HG03108 (cell line): Measurements from ENCODE around the gene ANKRD1.
A peak's percentile ranks its signal among the peaks of the same experiment; 100 is the strongest.
"Not testable (repeated sequence)": the region's sequence is repeated elsewhere in the genome, so short reads cannot be mapped to it uniquely, and the experiment has no call there.

ENCODE experiments used
- ATAC-seq: cut with Tn5 transposase; IDR thresholded peaks from one replicate; pipeline ENCODE4 v1.9.1; 2021; ENCODE audit warnings: moderate library complexity; ENCODE audit not compliant: unreplicated experiment

ANKRD1 gene

GRCh38 chr10:90913774-90914420 is 7.0 kb downstream of the ANKRD1 start:
- no peak for ATAC-seq

- no peak for ATAC-seq
These were observed 7.9 kb downstream of the ANKRD1 start for GRCh38 chr10:90912854-90913479.

- no peak for ATAC-seq
These were observed 8.7 kb downstream of the ANKRD1 start for GRCh38 chr10:90912174-90912573.

GRCh38 chr10:90911133-90912051 is 9.5 kb downstream of the ANKRD1 start:
- ATAC-seq, result peak; percentile 61

- ATAC-seq, result no peak
These were observed 14.3 kb downstream of the ANKRD1 start for GRCh38 chr10:90906596-90906995.

GRCh38 chr10:90905925-90906324 is 15.0 kb downstream of the ANKRD1 start:
- no peak for ATAC-seq

GRCh38 chr10:90896916-90897315 is 24.0 kb downstream of the ANKRD1 start:
- ATAC-seq, result not testable (repeated sequence)

GRCh38 chr10:90893190-90893589 is 27.7 kb downstream of the ANKRD1 start:
- ATAC-seq, result no peak

GRCh38 chr10:90890347-90890746 is 30.5 kb downstream of the ANKRD1 start:
- ATAC-seq, result no peak

- no peak for ATAC-seq
These were observed 31.3 kb downstream of the ANKRD1 start for GRCh38 chr10:90889636-90890035.

- no peak for ATAC-seq
These were observed 32.5 kb downstream of the ANKRD1 start for GRCh38 chr10:90888387-90888786.

- no peak for ATAC-seq
These were observed 33.3 kb downstream of the ANKRD1 start for GRCh38 chr10:90887555-90887954.

- ATAC-seq, result no peak
These were observed 35.7 kb downstream of the ANKRD1 start for GRCh38 chr10:90885176-90885575.

GRCh38 chr10:90884431-90884830 is 36.5 kb downstream of the ANKRD1 start:
- ATAC-seq, result no peak

- not testable (repeated sequence) for ATAC-seq
These were observed 40.7 kb downstream of the ANKRD1 start for GRCh38 chr10:90880059-90880719.

- ATAC-seq, result no peak
These were observed 41.8 kb downstream of the ANKRD1 start for GRCh38 chr10:90879062-90879461.

GRCh38 chr10:90872648-90873020 is 48.3 kb downstream of the ANKRD1 start:
- no peak for ATAC-seq

- ATAC-seq, result peak; percentile 99
These were observed 48.9 kb downstream of the ANKRD1 start, which contains the start of gene RPP30 for GRCh38 chr10:90871766-90872647. RPP30 (plus strand) TSS chr10:90871974; CDS start chr10:90871987, 13 bp downstream.

GRCh38 chr10:90871279-90871765 is 49.6 kb downstream of the ANKRD1 start:
- peak; percentile 42 for ATAC-seq

- ATAC-seq, result no peak
These were observed 54.8 kb downstream of the ANKRD1 start for GRCh38 chr10:90866050-90866598.
